ENCODE data around the gene TP53BP2.

DNA sequence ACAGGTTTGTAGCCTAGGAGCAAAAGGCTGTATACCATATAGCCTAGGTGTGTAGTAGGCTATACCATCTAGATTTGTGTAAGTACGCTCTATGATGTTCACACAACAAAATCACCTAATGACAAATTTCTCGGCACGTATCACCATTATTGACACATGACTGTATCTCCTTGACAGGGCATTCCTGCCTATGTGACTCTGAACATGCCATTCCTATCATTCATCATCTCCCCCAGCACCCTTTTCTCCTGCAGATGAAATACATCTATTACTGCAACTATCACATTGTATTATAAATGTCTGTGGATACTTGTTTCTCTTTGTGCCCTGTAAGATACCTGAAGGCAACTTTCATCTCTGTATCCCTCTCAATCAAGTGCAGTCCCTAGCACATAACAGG, 29.9 kb downstream of the TP53BP2 start:
- TF ChIP-seq CTCF (IDR thresholded peaks at IDR 0.05) = no peak
- TF ChIP-seq POLR2AphosphoS5 (IDR thresholded peaks at IDR 0.05; ENCODE audit: insufficient read depth in 1 of 2, low read depth in 1 of 2) = no peak
